DMS153 treated with DMSO at 0.1 percent for 48 hours (cell line): Measurements from ENCODE around the gene STK11.

Experiments used
- DNase-seq: peaks from one replicate; lab custom pipeline; 2025; ENCODE audit not compliant: unreplicated experiment; lab: John Stamatoyannopoulos, UW

STK11 gene

DNA sequence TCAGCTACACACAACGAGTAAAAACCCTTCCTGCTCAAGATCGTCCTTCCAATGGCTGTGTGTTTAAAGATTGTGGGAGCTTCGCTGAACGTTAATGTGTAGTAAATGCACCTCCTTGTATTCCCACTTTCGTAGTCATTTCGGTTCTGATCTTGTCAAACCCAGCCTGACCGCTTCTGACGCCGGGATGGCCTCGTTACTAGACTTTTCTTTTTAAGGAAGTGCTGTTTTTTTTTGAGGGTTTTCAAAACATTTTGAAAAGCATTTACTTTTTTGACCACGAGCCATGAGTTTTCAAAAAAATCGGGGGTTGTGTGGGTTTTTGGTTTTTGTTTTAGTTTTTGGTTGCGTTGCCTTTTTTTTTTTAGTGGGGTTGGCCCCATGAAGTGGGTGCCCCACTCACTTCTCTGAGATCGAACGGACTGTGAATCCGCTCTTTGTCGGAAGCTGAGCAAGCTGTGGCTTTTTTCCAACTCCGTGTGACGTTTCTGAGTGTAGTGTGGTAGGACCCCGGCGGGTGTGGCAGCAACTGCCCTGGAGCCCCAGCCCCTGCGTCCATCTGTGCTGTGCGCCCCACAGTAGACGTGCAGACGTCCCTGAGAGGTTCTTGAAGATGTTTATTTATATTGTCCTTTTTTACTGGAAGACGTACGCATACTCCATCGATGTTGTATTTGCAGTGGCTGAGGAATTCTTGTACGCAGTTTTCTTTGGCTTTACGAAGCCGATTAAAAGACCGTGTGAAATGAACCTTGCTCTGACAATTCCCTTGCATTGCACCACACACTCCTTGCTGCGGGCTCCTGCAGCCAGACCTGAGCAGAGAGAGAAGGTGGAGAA, 67.1 kb downstream of the STK11 start:
- DNase-seq = no peak

- no peak for DNase-seq
Measured at GRCh38 chr19:1273263-1274041, 67.9 kb downstream of the STK11 start.

- DNase-seq = no peak
Measured at GRCh38 chr19:1274081-1274851, 68.7 kb downstream of the STK11 start.

GRCh38 chr19:1274852-1275259, 69.3 kb downstream of the STK11 start:
- no peak for DNase-seq

DNA sequence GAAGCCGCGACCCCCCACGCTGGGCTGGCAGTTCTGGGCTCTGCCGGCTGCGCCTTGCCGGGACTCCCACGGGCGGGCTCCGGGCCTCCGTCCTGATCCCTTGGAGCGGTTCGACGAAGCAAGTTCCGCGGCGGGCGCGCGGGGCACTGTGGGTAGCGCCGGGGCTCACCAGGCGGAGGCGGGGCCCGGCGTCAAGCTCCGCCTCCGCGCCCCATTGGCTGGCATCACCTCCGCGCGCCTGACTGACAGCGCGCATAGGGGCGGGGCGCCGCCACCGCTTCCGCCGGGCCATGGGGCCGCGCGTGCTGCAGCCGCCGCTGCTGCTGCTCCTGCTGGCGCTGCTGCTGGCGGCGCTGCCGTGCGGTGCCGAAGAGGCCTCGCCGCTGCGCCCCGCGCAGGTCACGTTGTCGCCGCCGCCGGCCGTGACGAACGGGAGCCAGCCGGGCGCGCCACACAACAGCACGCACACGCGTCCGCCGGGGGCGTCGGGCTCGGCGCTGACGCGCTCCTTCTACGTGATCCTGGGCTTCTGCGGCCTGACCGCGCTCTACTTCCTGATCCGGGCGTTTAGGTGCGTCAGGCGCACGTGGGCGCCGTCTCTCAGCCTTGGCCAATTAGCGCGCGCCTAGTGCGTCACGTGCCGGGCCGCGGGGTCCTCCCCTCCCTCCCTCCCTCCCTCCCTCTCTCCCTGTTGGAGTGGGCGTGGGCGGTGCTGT, 69.8 kb downstream of the STK11 start, which contains the start of gene FAM174C:
Gene FAM174C, plus strand, starts transcription at position 271 of the 716 bp plus-strand sequence. Its CDS starts 20 bp downstream, at position 291.
- DNase-seq = peak; percentile 44

- no peak for DNase-seq
Measured at GRCh38 chr19:1275976-1276627, 70.5 kb downstream of the STK11 start.

DNA sequence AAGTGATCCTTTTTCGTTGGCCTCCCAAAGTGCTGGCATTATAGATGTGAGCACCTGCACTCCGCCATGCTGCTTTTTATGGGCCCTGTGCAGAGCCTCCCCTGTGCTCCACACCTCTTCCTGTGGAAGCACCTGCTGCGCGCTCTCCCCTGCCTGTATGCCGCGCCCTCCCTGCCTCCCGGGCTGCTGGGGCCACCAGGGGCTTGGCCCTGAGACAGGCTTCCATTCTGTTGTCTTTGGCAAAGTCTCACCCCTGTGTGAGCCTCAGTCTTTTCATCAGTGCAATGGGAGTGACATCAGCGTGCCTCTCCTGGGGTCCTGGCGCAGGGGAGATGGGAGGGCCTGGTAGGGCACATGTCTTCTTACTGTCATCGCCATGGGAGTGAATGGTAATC, 71.0 kb downstream of the STK11 start:
- DNase-seq = no peak

DNA sequence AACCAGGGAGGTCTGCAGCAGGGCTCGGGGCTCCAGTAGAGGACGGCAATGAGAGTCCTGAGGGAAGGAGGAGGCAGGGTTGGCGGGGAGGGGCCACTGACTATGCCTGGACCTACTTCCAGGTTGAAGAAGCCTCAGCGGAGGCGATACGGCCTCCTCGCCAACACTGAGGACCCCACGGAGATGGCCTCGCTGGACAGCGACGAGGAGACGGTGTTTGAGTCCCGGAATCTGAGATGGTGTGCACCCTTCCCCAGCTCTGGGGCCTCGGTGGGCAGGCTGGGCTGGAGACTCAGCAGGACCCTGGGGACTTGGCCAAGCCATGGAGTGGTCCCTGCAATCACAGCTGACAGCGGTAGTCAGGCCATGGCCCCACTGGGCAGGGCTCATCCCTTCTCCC, 71.5 kb downstream of the STK11 start:
- no peak for DNase-seq
